Left lung (tissue), 10 donors: Measurements from ENCODE around the gene ALK. TPM values are rescaled to one million over a fixed set of nuclear protein-coding genes. Genes with fewer than 3 reads are reported as not detected.

ENCODE experiments used
- ATAC-seq: fragments of 200-7000 bp; cut with Tn5 transposase; one replicate; pipeline ENCODE4 v1.9.1; 2020; ENCODE audit warnings: moderate library complexity
- DNase-seq, 4 donors: peaks; one replicate each; pipeline ENCODE4 v3.0.0-alpha.2; 2013 to 2020
- H3K27ac ChIP-seq, 2 donors: fragments of 200-600 bp; sonication (generic) in 1 of 2; one replicate each; pipeline versions ENCODE4 v1.5.0 to v1.8.0; 2020 to 2021
- H3K27me3 ChIP-seq, 2 donors: fragments of 200-600 bp; sonication (generic) in 1 of 2; one replicate each; pipeline versions ENCODE4 v1.5.0 to v1.8.0; 2020 to 2021
- H3K36me3 ChIP-seq, 2 donors: fragments of 200-600 bp; sonication (generic) in 1 of 2; one replicate each; pipeline versions ENCODE4 v1.5.0 to v1.8.0; 2020 to 2021
- H3K4me1 ChIP-seq, 2 donors: fragments of 200-600 bp; one replicate each; pipeline ENCODE4 v1.8.0; 2021
- H3K4me3 ChIP-seq, 2 donors: fragments of 200-600 bp; sonication (generic) in 1 of 2; one replicate each; pipeline versions ENCODE4 v1.5.0 to v1.8.0; 2020 to 2021; ENCODE audit warnings: mild to moderate bottlenecking in 1 of 2
- H3K9me3 ChIP-seq, 2 donors: fragments of 200-600 bp; sonication (generic) in 1 of 2; one replicate each; pipeline versions ENCODE4 v1.5.0 to v1.8.0; 2020 to 2021
- CTCF ChIP-seq, 2 donors: fragments of 200-600 bp; sonication (generic) in 1 of 2; IDR thresholded peaks; one replicate each; pipeline versions ENCODE4 v1.5.0 to v1.8.0; 2021; ENCODE audit warnings: antibody characterized with exemption in 2 of 2
- intact Hi-C, 2 donors: fragments of 100-400 bp; cut with DNase I; formaldehyde crosslinking; loops; one replicate each; pipeline versions ENCODE4 v1.11.2 to v1.14.2; 2022
- polyA plus RNA-seq, 6 donors: library from polyadenylated mRNA; unstranded; fragments of 120-200 nt; gene quantifications; one replicate each; pipeline ENCODE4 v1.2.1, GENCODE V29; 2013; ENCODE audit not compliant: insufficient read length in 6 of 6
- total RNA-seq, 2 donors: library from RNA; stranded (reverse); fragmentation: NEBNext Ultra II Directional; extraction: Animal tissue kit (Norgen Biotek cat#: 25700); gene quantifications; one replicate each; pipeline ENCODE4 v1.2.1, GENCODE V29; 2021
- donor health status: DM: no; HTN: yes; CAD: no.
- donor health status: DM: no; HTN: no; CAD: no.

ALK gene
- total and polyA plus RNA-seq, 8 donors: 0.06 to 0.70 (median 0.12) TPM; not detected in 2

GRCh38 chr2:29304399-29305060, 616.9 kb downstream of the ALK start:
- H3K4me1 ChIP-seq: no peaks in the 10 kb centered on the region
- H3K27me3 ChIP-seq: peaks cover 4 to 12% of the 10 kb centered on the region in 2 donors
- no peaks in the 10 kb centered on the region for H3K36me3 ChIP-seq
- H3K9me3 ChIP-seq: no peaks in the 10 kb centered on the region
- DNase-seq (no peak), ATAC-seq (no peak)
- intact Hi-C loops: no loop called here
- no peak overlapping the region for H3K27ac ChIP-seq
- no peak overlapping the region for H3K4me3 ChIP-seq
- no peak for TF ChIP-seq CTCF (IDR thresholded peaks at IDR 0.05)

GRCh38 chr2:29296585-29296984, 624.8 kb downstream of the ALK start:
- H3K4me1 ChIP-seq: no peaks in the 10 kb centered on the region
- intact Hi-C loops: no loop called here
- ATAC-seq (no peak), DNase-seq (no peak)
- TF ChIP-seq CTCF (IDR thresholded peaks at IDR 0.05): no peak
- no peak overlapping the region for H3K27ac ChIP-seq
- H3K27me3 ChIP-seq: peaks cover 0 to 9% of the 10 kb centered on the region in 2 donors
- H3K36me3 ChIP-seq: no peaks in the 10 kb centered on the region
- H3K4me3 ChIP-seq: no peak overlapping the region
- no peaks in the 10 kb centered on the region for H3K9me3 ChIP-seq

GRCh38 chr2:29295845-29296244, 625.5 kb downstream of the ALK start:
- DNase-seq (no peak), ATAC-seq (peak; percentile 68)
- no peaks in the 10 kb centered on the region for H3K36me3 ChIP-seq
- TF ChIP-seq CTCF (IDR thresholded peaks at IDR 0.05): no peak
- intact Hi-C loops: no loop called here
- H3K4me3 ChIP-seq: no peak overlapping the region
- H3K9me3 ChIP-seq: no peaks in the 10 kb centered on the region
- H3K27ac ChIP-seq: no peak overlapping the region
- H3K4me1 ChIP-seq: no peaks in the 10 kb centered on the region
- peaks cover 0 to 13% of the 10 kb centered on the region in 2 donors for H3K27me3 ChIP-seq

GRCh38 chr2:29293830-29294438, 627.5 kb downstream of the ALK start:
- intact Hi-C loops: no loop called here
- Histone ChIP-seq H3K4me3 (no peak overlapping the region), H3K27ac (no peak overlapping the region), H3K36me3 (no peaks in the 10 kb centered on the region), H3K4me1 (no peaks in the 10 kb centered on the region), H3K9me3 (no peaks in the 10 kb centered on the region), H3K27me3 (peaks cover 0 to 10% of the 10 kb centered on the region in 2 donors)
- ATAC-seq: peak; percentile 66
- no peak for TF ChIP-seq CTCF (IDR thresholded peaks at IDR 0.05)
- DNase-seq: peak in 2 of 4 donors; percentile 33 to 48

GRCh38 chr2:29290293-29291047, 630.9 kb downstream of the ALK start:
- no peak overlapping the region for H3K27ac ChIP-seq
- intact Hi-C loops: no loop called here

More at GRCh38 chr2:29290293-29291047, 630.9 kb downstream of the ALK start:
- Histone ChIP-seq H3K4me1 (no peaks in the 10 kb centered on the region), H3K9me3 (no peaks in the 10 kb centered on the region), H3K4me3 (no peak overlapping the region), H3K27me3 (peaks cover 0 to 10% of the 10 kb centered on the region in 2 donors), H3K36me3 (no peaks in the 10 kb centered on the region)
- TF ChIP-seq CTCF (IDR thresholded peaks at IDR 0.05): no peak
- no peak for ATAC-seq
- DNase-seq: no peak
